Stimulated activated CD4-positive, alpha-beta T cell treated with anti-CD3 and anti-CD28 coated beads, TNF-alpha, amount 100 ng/mL, for 4 hours (primary cell): ENCODE measurements around the gene VCAN.

ENCODE experiments used
- DNase-seq, 3 experiments: peaks; one replicate each; pipeline ENCODE4 v3.0.0-alpha.2; 2020; ENCODE audit warnings: low read depth in 3 of 3

Gene VCAN

GRCh38 chr5:83467371-83468035 lies 4.0 kb upstream of the VCAN start:
- DNase-seq: no peak

DNA sequence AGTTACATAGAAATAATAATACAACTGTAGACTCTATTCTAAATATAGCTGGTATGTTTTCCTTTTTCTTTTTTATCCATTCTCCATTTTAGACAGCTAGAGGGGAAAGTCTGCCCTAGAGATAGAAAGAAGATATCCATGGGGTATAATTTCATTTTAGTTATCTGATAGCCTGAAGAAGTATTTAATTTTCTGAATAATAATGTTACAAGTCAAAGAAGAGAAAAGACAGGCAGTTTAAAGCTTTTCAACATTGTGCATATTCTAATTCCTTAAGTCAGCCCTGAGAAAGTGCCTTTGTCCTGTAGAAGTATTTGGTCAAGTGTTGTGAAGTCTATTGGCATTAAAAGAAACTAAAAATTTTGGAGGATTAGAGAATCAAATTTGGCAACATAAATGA lies 2.5 kb upstream of the VCAN start:
- DNase-seq: no peak

DNA sequence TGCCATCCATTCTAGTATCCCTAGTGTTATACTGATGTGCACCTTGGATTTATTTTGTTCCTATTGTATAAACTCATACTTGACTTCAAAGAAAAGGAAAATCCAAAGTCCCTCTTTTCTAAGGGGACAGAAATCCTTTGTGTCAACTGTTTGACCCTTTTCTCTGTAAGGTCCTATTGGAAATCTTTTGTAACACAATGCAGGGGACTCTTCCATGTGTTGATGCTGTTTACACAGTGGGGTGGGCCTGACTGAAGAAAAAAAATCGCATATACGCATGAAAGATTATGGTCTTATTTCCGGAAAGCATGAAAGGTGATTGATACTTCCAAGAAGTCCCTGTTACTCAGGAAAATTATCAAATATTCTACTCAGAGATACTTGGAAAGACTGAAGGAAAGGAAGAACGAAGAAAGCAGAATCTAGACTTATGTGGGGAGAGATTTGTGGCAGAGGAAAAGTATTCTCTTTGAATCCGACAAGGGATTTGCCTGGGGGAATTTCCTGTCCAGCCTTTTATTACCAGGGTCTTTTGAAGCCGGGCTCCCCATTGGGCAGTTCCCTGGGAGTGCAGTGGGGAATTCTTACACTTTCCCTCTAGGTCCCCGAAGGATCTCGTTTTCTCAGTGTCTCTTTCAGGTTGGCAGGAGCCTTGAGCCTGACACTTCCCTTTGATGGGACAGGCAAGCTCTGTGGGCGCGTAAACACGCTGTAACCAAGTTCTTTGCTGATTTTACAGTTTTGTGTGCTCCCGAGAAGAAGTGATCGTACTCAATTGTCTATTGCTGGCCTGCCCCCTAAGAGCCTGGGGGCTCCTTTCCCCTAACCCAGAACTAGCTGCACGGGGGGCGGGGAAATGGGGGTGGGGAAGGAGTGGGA lies 779 bp upstream of the VCAN start:
- DNase-seq: no peak

- DNase-seq: no peak
These were observed 616 bp downstream of the VCAN start for GRCh38 chr5:83472213-83472507.

DNA sequence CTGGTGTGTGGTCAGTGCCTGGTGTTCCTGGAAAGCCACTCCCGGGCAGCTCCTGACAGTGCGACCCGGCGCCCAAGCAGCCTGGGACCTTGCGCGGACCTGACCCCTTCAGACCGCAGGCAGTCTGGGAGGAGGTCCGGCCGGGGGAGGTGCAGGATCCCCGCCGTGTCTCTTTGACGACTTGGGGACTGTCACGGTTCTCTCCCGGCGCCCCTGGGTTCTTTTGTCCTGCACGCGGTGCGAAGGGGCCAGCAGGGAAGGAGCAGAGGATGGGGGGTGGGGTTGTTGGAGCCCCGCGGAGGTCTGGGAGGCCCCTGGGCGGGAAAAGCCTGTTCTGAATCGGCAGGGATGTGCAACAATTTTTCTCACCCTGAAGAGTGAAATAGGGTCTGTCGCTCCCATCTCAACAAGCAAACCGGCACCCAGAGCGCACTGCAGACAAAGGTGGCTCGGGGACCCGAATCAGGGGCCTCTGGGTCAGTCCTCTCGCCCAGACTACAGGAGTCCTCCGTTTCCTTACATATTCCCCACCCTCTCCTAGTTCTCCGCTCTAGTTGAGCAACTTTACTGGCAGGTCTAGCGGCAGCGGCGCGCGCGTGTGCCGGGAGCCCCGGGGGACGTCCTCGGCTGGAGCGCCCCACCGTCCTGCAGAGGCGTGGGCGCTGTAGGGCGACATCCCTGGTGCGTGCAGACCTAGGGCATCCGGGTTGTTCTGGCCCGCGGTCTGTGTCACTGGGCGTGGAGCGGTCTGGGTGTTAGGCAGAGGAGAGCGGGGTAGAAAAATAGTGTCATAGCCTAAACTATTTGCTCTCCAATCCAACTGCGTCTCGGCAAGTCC lies 1.2 kb downstream of the VCAN start:
- DNase-seq: no peak

GRCh38 chr5:83473346-83474160 lies 2.0 kb downstream of the VCAN start:
- DNase-seq: peak in 1 of 3 experiments; percentile 9

- no peak for DNase-seq
These were observed 2.7 kb downstream of the VCAN start for GRCh38 chr5:83474161-83474796.

- DNase-seq: no peak
These were observed 3.4 kb downstream of the VCAN start for GRCh38 chr5:83474991-83475390.

GRCh38 chr5:83475391-83475863 lies 3.9 kb downstream of the VCAN start:
- no peak for DNase-seq

DNA sequence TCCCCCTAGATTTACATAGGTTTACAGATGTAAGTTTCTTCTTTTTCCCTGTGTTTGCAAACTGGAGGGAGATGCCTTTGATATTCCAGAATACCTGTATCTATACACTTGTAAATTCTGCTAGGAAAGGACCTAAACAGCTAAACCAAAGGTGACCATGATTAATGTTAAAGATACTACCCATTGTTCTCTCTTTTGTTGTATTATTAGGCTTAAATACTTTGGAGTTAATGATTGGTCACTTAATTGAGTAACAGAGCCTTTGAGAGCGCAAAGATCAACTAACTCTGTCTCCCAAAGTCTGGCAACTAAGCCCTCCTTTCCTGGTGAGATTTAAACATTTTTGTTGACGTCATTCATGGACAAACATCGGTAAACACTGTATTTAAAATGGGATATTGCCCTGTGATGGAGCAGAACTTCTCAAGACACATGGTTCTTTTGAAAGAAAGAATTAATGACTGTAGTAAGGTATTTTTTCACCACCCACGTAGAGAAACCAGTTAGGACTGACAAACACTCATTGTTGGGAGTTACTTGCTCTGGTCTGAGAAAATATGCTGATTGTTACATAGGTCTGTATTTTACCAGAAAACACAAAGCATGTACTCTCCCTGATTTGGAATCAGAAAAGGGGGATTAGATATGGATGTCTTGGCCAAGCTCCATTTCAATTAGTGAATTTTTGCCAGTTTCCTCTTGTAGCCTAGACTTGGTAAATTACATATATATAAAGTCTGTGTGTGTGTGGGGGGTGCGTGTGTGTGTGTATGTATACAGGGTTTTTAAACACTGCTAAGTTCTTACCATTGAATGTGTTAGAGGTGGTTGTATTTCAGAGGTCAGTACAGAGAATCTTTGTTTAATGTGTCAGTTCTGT lies 4.6 kb downstream of the VCAN start:
- no peak for DNase-seq

DNA sequence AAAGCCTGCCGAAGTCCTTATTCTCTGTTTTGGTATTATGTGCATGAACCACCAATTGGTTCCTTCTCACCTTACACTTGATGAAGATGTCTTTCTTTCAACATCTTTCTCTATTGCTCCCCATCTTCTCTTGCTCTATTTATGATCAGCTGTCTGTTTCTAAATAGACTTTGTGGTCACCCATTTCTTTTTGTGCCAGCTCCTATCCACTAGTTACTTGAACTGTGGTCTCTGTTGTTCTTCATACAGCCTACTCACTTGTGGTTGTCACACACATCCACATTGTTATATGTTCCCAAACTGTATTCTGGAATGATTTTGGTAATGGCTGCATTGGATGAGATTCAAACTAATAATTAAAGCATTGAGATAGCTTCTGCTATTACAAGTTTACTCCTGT lies 11.4 kb downstream of the VCAN start:
- DNase-seq: no peak

GRCh38 chr5:83484294-83484693 lies 12.8 kb downstream of the VCAN start:
- no peak for DNase-seq

- DNase-seq: no peak
These were observed 14.3 kb downstream of the VCAN start for GRCh38 chr5:83485842-83486241.

DNA sequence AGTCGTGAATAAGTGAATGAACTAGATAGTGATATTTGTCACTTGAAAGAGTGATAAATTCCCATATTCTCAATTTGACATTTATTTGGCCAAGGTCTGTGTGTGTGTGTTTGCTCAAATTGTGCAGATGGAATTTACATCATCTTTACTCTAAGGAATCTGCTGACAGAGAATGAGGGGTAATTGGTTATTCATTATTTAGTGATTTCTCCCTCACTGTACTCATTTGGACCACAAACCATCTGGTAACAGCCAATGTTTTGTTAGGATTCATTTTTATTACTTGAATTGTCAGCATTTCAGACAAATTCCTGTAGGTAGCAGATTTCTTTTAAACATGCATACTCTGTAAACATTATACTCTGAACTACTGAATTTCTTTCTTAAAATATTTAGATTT lies 15.6 kb downstream of the VCAN start:
- no peak for DNase-seq

GRCh38 chr5:83488271-83488670 lies 16.7 kb downstream of the VCAN start:
- no peak for DNase-seq

DNA sequence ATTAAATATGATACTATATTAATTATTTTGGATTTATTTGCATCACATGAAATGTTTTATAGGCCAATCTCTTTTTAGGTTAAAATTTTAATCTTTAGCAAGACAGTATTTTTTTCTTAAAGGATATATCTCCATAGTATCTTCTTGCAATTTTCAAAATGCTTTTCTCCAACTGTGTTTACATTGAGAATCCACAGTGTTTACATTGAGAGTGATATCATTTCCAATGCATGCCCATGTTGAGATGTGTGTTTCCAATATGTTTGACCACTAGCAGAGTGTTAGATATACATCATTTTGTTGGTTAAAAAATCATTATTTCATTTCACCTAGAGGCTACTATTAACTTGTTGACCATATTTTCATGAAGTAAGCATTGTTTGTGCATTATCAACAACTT lies 17.3 kb downstream of the VCAN start:
- no peak for DNase-seq

DNA sequence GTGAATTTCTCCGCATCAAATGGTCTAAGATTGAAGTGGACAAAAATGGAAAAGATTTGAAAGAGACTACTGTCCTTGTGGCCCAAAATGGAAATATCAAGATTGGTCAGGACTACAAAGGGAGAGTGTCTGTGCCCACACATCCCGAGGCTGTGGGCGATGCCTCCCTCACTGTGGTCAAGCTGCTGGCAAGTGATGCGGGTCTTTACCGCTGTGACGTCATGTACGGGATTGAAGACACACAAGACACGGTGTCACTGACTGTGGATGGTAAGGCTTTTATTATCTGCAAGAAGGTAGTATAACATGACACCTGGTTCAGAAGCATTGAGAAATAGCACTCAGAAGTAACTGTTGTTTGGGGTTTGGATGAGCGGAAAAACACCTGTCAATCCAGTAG lies 18.7 kb downstream of the VCAN start:
- no peak for DNase-seq

GRCh38 chr5:83492331-83492730 lies 20.8 kb downstream of the VCAN start:
- DNase-seq: no peak

GRCh38 chr5:83493644-83494043 lies 22.1 kb downstream of the VCAN start:
- DNase-seq: no peak

GRCh38 chr5:83494087-83494620 lies 22.6 kb downstream of the VCAN start:
- DNase-seq: no peak
